ENCODE data around the gene CLEC19A.

The CLEC19A gene

DNA sequence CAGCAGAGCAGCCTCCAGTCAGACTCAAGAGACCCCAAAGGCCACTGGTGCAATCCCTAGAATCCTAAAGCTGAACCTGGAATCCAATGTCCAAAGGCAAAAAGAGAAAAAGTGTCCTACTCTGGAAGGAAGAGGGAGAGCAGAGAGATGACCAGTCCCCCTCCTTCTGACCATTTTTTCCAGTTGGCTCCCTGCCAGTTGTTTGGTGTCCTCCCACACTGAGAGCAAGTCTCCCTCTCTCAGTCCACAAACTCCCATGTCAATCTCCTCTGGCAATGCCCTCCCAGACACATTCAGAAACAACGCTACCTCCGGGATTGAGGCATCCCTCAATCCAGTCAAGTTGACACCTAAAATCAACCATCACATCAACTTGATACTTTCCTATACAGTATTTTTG, 4.3 kb upstream of the CLEC19A start:
- Histone ChIP-seq H3F3A (ENCODE audit: low read depth) (no peaks in the 10 kb centered on the region), H3K27me3 (ENCODE audit: insufficient read depth, low read length, poor library complexity, severe bottlenecking) (no peaks in the 10 kb centered on the region), H3K4me2 (ENCODE audit: low read depth, low read length, poor library complexity, severe bottlenecking) (no peak overlapping the region), H3K9me2 (replicated peaks; ENCODE audit: low read depth, low read length) (no peaks in the 10 kb centered on the region), H3K79me2 (ENCODE audit: insufficient read depth, low read length) (no peaks in the 10 kb centered on the region), H3K4me1 (ENCODE audit: insufficient read depth, low read length, poor library complexity, severe bottlenecking) (no peaks in the 10 kb centered on the region), H4K20me1 (ENCODE audit: insufficient read depth, low read length, poor library complexity, severe bottlenecking) (no peaks in the 10 kb centered on the region), H3K36me3 (ENCODE audit: insufficient read depth, low read length) (no peaks in the 10 kb centered on the region), H2AFZ (ENCODE audit: low read length) (no peak overlapping the region), H3K9me3 (ENCODE audit: insufficient read depth, low read depth, low read length) (no peaks in the 10 kb centered on the region; the same call in 1 of the 2 replicates), H3K4me3 (ENCODE audit: low read length, poor library complexity, severe bottlenecking) (no peak overlapping the region), H3K9ac (ENCODE audit: low read depth, low read length, poor library complexity, severe bottlenecking) (no peak overlapping the region)
- TF ChIP-seq, protein P1, sequence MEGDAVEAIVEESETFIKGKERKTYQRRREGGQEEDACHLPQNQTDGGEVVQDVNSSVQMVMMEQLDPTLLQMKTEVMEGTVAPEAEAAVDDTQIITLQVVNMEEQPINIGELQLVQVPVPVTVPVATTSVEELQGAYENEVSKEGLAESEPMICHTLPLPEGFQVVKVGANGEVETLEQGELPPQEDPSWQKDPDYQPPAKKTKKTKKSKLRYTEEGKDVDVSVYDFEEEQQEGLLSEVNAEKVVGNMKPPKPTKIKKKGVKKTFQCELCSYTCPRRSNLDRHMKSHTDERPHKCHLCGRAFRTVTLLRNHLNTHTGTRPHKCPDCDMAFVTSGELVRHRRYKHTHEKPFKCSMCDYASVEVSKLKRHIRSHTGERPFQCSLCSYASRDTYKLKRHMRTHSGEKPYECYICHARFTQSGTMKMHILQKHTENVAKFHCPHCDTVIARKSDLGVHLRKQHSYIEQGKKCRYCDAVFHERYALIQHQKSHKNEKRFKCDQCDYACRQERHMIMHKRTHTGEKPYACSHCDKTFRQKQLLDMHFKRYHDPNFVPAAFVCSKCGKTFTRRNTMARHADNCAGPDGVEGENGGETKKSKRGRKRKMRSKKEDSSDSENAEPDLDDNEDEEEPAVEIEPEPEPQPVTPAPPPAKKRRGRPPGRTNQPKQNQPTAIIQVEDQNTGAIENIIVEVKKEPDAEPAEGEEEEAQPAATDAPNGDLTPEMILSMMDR (conservative IDR thresholded peaks at IDR 0.05; ENCODE audit: low read length): no peak
- no peak for TF ChIP-seq EZH2phosphoT487 (IDR thresholded peaks at IDR 0.05; ENCODE audit: borderline replicate concordance)

DNA sequence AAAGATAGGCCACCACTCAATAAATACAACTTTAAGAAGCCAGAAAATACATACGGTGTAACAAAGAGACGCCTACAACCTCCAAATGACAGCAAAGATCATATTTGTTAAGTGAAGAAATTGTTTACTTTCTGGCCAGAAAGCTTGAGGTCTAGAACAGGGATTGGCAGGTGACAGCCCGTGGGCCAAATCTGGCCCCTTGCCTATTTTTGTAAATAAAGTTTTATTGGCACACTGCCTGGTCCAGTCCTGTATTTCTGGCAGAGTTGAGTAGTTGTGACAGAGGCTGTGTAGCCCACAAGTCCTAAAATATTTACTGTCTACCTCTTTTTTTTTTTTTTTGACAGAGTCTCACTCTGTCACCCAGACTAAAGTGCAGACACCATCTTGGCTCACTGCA, 3.4 kb upstream of the CLEC19A start:
- no peaks in the 10 kb centered on the region for H3K9me2 ChIP-seq (replicated peaks; ENCODE audit: low read depth, low read length)
- H3K4me1 ChIP-seq (ENCODE audit: insufficient read depth, low read length, poor library complexity, severe bottlenecking): no peaks in the 10 kb centered on the region
- H3K4me3 ChIP-seq (ENCODE audit: low read length, poor library complexity, severe bottlenecking): no peak overlapping the region
- H3K79me2 ChIP-seq (ENCODE audit: insufficient read depth, low read length): no peaks in the 10 kb centered on the region
- H3F3A ChIP-seq (ENCODE audit: low read depth): no peaks in the 10 kb centered on the region
- no peaks in the 10 kb centered on the region; the same call in 1 of the 2 replicates for H3K9me3 ChIP-seq (ENCODE audit: insufficient read depth, low read depth, low read length)
- no peak overlapping the region for H2AFZ ChIP-seq (ENCODE audit: low read length)
- no peak overlapping the region for H3K4me2 ChIP-seq (ENCODE audit: low read depth, low read length, poor library complexity, severe bottlenecking)
- no peaks in the 10 kb centered on the region for H4K20me1 ChIP-seq (ENCODE audit: insufficient read depth, low read length, poor library complexity, severe bottlenecking)
- TF ChIP-seq, protein P1 (conservative IDR thresholded peaks at IDR 0.05; ENCODE audit: low read length): no peak
- no peak for TF ChIP-seq EZH2phosphoT487 (IDR thresholded peaks at IDR 0.05; ENCODE audit: borderline replicate concordance)
- H3K9ac ChIP-seq (ENCODE audit: low read depth, low read length, poor library complexity, severe bottlenecking): no peak overlapping the region
- H3K36me3 ChIP-seq (ENCODE audit: insufficient read depth, low read length): no peaks in the 10 kb centered on the region
- no peaks in the 10 kb centered on the region for H3K27me3 ChIP-seq (ENCODE audit: insufficient read depth, low read length, poor library complexity, severe bottlenecking)

DNA sequence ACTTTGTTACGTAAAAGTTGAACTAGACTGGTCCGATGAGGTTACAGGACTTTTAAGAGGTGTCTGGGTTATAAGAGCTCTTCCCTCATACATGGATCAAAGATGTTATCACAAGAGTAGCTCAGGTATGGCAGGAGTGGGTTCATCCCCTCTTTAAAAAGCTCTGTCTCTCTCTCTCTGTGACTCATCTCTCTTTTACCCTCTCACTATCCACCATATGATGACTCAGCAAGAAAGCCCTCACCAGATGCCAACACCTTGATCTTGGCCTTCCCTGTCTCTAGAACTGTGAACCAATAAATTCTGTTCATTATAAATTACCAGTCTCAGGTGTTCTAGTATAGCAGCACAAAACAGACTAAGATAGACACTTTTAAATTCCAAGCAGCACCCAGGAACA, 1.9 kb upstream of the CLEC19A start:
- Histone ChIP-seq H3K4me2 (ENCODE audit: low read depth, low read length, poor library complexity, severe bottlenecking) (no peak overlapping the region), H3K9ac (ENCODE audit: low read depth, low read length, poor library complexity, severe bottlenecking) (no peak overlapping the region), H3K9me2 (replicated peaks; ENCODE audit: low read depth, low read length) (no peaks in the 10 kb centered on the region), H3K36me3 (ENCODE audit: insufficient read depth, low read length) (no peaks in the 10 kb centered on the region), H3F3A (ENCODE audit: low read depth) (no peaks in the 10 kb centered on the region), H3K4me3 (ENCODE audit: low read length, poor library complexity, severe bottlenecking) (no peak overlapping the region), H4K20me1 (ENCODE audit: insufficient read depth, low read length, poor library complexity, severe bottlenecking) (no peaks in the 10 kb centered on the region), H2AFZ (ENCODE audit: low read length) (no peak overlapping the region), H3K27me3 (ENCODE audit: insufficient read depth, low read length, poor library complexity, severe bottlenecking) (no peaks in the 10 kb centered on the region), H3K9me3 (ENCODE audit: insufficient read depth, low read depth, low read length) (no peaks in the 10 kb centered on the region; the same call in 1 of the 2 replicates), H3K79me2 (ENCODE audit: insufficient read depth, low read length) (no peaks in the 10 kb centered on the region), H3K4me1 (ENCODE audit: insufficient read depth, low read length, poor library complexity, severe bottlenecking) (no peaks in the 10 kb centered on the region)
- TF ChIP-seq, protein P1 (conservative IDR thresholded peaks at IDR 0.05; ENCODE audit: low read length): no peak
- TF ChIP-seq EZH2phosphoT487 (IDR thresholded peaks at IDR 0.05; ENCODE audit: borderline replicate concordance): no peak

Measured in Loucy (cell line).